ENCODE measurements around the gene NFKBIE.

DNA sequence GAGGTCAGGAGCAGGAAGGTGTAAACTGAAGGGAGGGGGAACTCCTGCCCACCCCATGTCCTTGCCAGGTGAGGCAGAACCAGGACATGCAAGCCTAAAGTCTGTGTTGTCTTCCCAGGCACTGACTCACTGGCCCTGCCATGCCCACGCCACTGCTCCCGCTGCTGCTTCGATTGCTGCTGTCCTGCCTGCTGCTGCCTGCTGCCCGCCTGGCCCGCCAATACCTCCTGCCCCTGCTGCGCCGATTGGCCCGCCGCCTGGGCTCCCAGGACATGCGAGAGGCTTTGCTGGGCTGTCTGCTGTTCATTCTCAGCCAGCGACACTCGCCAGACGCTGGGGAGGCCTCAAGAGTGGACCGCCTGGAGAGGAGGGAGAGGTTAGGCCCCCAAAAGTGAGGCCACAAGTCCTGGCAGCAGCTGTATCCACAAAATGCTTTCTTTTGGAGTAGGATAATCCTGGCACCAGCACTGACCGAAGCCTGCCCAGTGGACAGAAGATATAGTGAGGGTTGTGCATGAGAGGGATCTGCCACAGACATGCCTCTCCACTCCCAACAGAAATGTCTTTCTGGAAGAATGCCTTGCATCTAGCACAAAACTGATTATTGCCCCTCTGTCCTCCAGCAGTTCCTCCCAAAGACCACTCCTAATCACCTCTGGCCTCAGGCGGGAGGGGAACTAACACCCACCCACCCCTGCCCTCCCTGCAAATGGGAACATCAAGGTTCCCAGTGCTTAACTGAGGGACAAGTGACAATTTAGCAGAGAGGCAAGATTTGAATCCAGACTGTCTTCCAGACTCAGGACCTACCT, 47.8 kb downstream of the NFKBIE start:
- TF ChIP-seq, protein P1, sequence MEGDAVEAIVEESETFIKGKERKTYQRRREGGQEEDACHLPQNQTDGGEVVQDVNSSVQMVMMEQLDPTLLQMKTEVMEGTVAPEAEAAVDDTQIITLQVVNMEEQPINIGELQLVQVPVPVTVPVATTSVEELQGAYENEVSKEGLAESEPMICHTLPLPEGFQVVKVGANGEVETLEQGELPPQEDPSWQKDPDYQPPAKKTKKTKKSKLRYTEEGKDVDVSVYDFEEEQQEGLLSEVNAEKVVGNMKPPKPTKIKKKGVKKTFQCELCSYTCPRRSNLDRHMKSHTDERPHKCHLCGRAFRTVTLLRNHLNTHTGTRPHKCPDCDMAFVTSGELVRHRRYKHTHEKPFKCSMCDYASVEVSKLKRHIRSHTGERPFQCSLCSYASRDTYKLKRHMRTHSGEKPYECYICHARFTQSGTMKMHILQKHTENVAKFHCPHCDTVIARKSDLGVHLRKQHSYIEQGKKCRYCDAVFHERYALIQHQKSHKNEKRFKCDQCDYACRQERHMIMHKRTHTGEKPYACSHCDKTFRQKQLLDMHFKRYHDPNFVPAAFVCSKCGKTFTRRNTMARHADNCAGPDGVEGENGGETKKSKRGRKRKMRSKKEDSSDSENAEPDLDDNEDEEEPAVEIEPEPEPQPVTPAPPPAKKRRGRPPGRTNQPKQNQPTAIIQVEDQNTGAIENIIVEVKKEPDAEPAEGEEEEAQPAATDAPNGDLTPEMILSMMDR (IDR thresholded peaks at IDR 0.05; ENCODE audit: poor library complexity): no peak
- no peak for TF ChIP-seq EZH2 (IDR thresholded peaks at IDR 0.05; ENCODE audit: borderline replicate concordance)

Data from hepatocyte (in vitro differentiated cells).